Mesothelial cell of epicardium (in vitro differentiated cells): ENCODE measurements around the gene BICRAL. TPM values are rescaled to one million over a fixed set of nuclear protein-coding genes. Genes with fewer than 3 reads are reported as not detected.
"Not testable (repeated sequence)": the region's sequence is repeated elsewhere in the genome, so short reads cannot be mapped to it uniquely, and the experiment has no call there.

Source experiments
- DNase-seq, 2 experiments: peaks; one replicate each; pipeline ENCODE4 v3.0.0; 2021; ENCODE audit warnings: low spot score in 2 of 2; ENCODE audit not compliant: unreplicated experiment in 2 of 2
- H3K27ac Mint-ChIP-seq: 2 replicates; pipeline ENCODE4 v1.8.0; 2021; ENCODE audit warnings: mixed read lengths
- H3K27me3 Mint-ChIP-seq: 2 replicates; pipeline ENCODE4 v1.8.0; 2021; ENCODE audit warnings: low read depth, mixed read lengths
- H3K36me3 Mint-ChIP-seq: 2 replicates; pipeline ENCODE4 v1.8.0; 2021; ENCODE audit warnings: mixed read lengths
- H3K4me1 Mint-ChIP-seq: 2 replicates; pipeline ENCODE4 v1.8.0; 2021; ENCODE audit warnings: mixed read lengths
- H3K4me3 Mint-ChIP-seq: 2 replicates; pipeline ENCODE4 v1.8.0; 2021; ENCODE audit warnings: mild to moderate bottlenecking, moderate library complexity, mixed read lengths
- H3K9me3 Mint-ChIP-seq: 2 replicates; pipeline ENCODE4 v1.8.0; 2021; ENCODE audit warnings: mixed read lengths
- CTCF ChIP-seq: fragments of 200-600 bp; sonication (generic); IDR thresholded peaks from one replicate; pipeline ENCODE4 v1.5.0; 2021; ENCODE audit warnings: antibody characterized with exemption; ENCODE audit not compliant: unreplicated experiment
- total RNA-seq: library from RNA; stranded (reverse); gene quantifications from 3 replicates; pipeline ENCODE4 v1.2.1, GENCODE V29; 2021

Gene BICRAL
- total RNA-seq, 1 donor from 2014 or later: 13.2 TPM

GRCh38 chr6:42896178-42896719 lies 114.4 kb downstream of the BICRAL start:
- H3K36me3 Mint-ChIP-seq: no peaks in the 10 kb centered on the region
- H3K4me1 Mint-ChIP-seq: peaks cover 61% of the 10 kb centered on the region
- H3K27ac Mint-ChIP-seq: no peak overlapping the region
- no peaks in the 10 kb centered on the region for H3K27me3 Mint-ChIP-seq
- no peak overlapping the region for H3K4me3 Mint-ChIP-seq
- DNase-seq: no peak
- no peak for TF ChIP-seq CTCF
- no peaks in the 10 kb centered on the region for H3K9me3 Mint-ChIP-seq

- Mint-ChIP-seq H3K4me3 (peak overlapping the region; percentile 54), H3K36me3 (no peaks in the 10 kb centered on the region), H3K27me3 (no peaks in the 10 kb centered on the region), H3K9me3 (no peaks in the 10 kb centered on the region), H3K27ac (peak overlapping the region; percentile 81), H3K4me1 (peaks cover 70% of the 10 kb centered on the region)
- peak; percentile 41 to 77 for DNase-seq
- TF ChIP-seq CTCF: peak; percentile 93
These were observed 117.1 kb downstream of the BICRAL start for GRCh38 chr6:42898891-42899361.

DNA sequence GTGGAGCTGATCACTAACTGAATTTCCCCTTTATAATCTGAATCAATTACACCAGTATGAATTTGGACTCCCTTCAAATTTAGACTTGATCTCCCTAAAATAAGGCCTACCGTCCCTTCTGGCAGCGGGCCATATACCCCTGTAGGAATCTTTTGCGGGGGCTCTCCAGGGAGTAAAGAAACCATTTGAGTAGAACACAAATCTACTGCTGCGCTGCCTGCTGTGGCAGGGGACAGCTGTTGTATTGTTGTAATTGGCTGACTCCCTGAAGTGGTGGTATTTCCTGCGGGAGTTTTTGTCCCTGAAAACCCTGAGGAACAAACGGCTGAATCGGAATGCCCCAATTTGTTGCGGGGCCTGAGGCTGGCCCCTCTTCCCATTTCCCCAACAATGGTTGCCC lies 118.0 kb downstream of the BICRAL start:
- TF ChIP-seq CTCF: no peak
- Mint-ChIP-seq H3K27me3 (no peaks in the 10 kb centered on the region), H3K9me3 (no peaks in the 10 kb centered on the region), H3K4me1 (peaks cover 66% of the 10 kb centered on the region), H3K27ac (peak overlapping the region; percentile 69), H3K36me3 (no peaks in the 10 kb centered on the region), H3K4me3 (no peak overlapping the region)
- DNase-seq: no peak

GRCh38 chr6:42901538-42901957 lies 119.7 kb downstream of the BICRAL start:
- Mint-ChIP-seq H3K9me3 (no peaks in the 10 kb centered on the region), H3K4me1 (peaks cover 61% of the 10 kb centered on the region), H3K27ac (peak overlapping the region; percentile 95), H3K27me3 (no peaks in the 10 kb centered on the region), H3K4me3 (peak overlapping the region; percentile 32), H3K36me3 (no peaks in the 10 kb centered on the region)
- peak in 1 of 2 experiments; percentile 70 for DNase-seq
- peak; percentile 94 for TF ChIP-seq CTCF

GRCh38 chr6:42902429-42903263 lies 120.8 kb downstream of the BICRAL start:
- Mint-ChIP-seq H3K4me3 (peak overlapping the region; percentile 15), H3K27ac (peak overlapping the region; percentile 95)
- H3K9me3 Mint-ChIP-seq: not testable (repeated sequence)

GRCh38 chr6:42904467-42904866 lies 122.6 kb downstream of the BICRAL start:
- no peak for DNase-seq
- peaks cover 33% of the 10 kb centered on the region for H3K4me1 Mint-ChIP-seq
- no peak overlapping the region for H3K4me3 Mint-ChIP-seq
- H3K36me3 Mint-ChIP-seq: no peaks in the 10 kb centered on the region
- H3K27me3 Mint-ChIP-seq: no peaks in the 10 kb centered on the region
- TF ChIP-seq CTCF: no peak
- H3K9me3 Mint-ChIP-seq: no peaks in the 10 kb centered on the region
- H3K27ac Mint-ChIP-seq: no peak overlapping the region

More at GRCh38 chr6:42902429-42903263, 120.8 kb downstream of the BICRAL start:
- not testable (repeated sequence) for H3K27me3 Mint-ChIP-seq, H3K36me3 Mint-ChIP-seq, DNase-seq
- peaks cover 50% of the 10 kb centered on the region for H3K4me1 Mint-ChIP-seq
